Activated T-cell treated with anti-CD3 and anti-CD28 coated beads for 4 hours (primary cell): ENCODE data around the gene CMC1.
"Not testable (repeated sequence)": the region's sequence is repeated elsewhere in the genome, so short reads cannot be mapped to it uniquely, and the experiment has no call there.

Source experiments
- DNase-seq: peaks from one replicate; pipeline ENCODE4 v3.0.0-alpha.2; 2020

CMC1 gene

DNA sequence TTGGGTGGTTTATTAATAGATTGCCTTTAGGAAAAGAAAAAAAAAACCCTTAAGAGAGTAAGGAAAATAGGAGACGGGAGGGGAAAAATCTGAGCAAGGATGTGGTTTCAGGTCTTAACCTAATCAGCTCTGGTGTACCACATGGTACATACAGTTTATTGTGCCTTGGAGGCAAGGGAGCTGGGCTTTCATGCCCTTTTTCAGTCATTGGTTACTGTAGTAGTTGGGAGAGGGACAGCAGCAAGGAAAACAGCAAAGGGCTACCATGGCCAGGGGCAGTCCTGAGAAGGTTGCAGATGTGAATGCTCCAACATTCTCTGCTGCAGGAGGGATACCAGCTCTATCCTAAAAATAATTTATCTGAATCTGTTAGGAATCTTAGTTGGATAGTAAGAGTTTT is 5.9 kb downstream of the CMC1 start:
- no peak for DNase-seq

DNA sequence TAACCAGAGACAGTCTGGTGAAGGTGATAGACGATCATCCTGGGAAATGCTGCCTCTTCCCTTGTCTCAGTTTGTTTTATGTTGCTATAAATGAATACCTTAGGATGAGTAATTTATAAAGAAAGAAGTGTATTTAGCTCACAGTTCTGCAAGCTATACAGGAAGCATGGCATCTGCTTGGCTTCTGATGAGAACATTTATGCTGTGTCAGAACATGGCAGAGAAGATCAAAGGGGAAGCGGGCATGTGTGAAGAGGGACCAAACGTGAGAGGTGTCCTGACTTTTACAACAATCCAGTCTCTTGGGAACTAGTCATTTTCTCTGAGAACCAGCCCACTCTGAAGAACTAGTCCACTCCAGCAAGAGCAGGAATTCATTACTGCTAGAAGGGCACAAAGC is 9.6 kb downstream of the CMC1 start:
- DNase-seq, result no peak

DNA sequence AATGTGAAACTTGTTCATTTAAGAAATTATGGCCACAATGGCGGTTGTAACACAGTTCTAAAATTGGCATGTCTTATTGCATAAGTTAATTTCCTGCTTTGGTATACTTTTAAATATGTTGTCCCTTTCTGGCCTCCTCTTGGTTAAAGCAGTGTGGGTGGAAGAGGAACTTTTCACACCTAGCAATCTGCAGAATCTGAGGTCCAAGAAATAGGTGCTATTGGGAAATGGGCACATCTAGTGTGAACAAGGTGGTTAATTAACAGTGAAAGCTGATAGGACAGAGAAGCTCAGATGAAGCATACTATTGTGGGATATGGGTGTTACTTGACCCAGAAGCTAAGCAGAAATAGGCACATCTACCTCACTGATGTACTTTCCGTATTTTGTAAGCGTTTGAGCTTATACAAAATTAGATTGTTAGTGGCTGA is 10.6 kb downstream of the CMC1 start:
- DNase-seq, result no peak

GRCh38 chr3:28253040-28253715 is 11.8 kb downstream of the CMC1 start:
- no peak for DNase-seq

DNA sequence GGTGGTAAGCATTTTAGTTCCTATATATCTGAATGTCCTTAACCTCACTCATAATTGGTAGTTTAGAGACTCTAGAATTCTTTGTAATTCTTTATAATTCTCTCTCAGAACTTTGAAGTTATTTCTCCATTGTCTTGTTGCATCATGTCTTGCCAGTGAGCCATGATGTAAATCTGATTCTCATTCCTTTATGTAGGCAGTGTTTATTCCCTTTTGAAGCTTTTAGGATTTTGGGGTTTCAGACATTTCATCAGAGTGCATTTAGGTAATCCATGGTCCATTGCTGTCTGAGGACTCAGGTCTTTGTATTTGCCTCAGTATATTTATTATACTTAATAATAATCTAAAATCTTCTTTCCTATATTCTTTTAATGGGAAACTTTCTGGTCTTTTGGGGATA is 20.6 kb downstream of the CMC1 start:
- DNase-seq, result no peak

- DNase-seq, result no peak
Observed at GRCh38 chr3:28265641-28266040, 24.2 kb downstream of the CMC1 start.

DNA sequence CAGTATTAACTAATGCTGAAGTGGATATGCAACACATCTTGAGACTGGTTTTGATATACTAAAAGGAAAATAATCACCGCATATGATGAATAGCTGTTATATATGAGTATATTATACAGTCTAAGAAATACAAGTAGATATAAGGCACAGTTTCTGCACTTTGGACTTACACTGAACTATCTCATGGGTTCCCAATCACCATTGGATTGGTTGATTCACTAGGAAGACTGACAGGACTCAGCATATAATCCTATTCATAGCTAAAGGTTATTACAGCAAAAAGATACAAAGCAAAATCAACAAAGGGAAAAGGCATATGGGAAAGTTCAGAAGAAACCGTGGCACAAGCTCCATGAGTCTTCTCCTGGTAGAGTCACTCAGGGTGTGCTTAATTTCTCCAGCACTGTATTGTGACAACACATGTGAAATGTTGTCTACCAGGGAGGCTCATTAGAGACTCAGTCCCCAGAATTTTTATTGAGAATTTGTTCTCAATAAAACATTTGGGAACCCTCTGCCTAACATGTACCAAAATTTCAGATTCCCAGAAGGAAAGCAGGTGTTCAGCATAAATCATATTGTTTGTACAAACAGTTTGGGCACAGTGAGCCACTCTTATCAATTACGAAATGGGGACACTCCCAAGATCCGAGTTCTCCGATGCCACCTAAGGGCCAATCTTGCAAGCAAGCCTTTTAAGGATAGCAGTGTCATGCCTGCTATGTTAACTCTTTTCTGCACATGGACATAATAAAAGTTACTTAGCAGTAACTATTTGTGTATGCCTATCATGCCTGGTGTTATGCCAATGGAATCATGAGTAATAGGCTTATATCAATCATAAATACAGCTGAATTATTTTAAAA is 26.8 kb downstream of the CMC1 start:
- no peak for DNase-seq

DNA sequence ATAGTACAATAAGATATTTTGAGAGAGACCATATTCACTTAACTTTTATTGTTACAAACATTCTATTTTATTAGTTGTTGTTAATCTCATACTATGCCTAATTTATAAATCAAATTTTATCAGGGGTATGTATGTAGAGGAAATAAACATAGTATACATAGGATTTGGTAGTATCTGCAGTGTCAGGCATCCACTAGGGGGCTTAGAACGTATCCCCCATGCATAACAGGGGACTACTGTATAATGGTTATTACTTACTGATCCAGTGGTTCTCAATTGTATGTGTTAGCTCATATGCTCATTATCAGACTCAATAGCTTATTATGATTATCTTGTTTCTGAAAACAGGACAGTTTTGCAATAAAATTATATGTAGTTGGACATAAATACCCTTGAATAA is 27.6 kb downstream of the CMC1 start:
- DNase-seq, result no peak

DNA sequence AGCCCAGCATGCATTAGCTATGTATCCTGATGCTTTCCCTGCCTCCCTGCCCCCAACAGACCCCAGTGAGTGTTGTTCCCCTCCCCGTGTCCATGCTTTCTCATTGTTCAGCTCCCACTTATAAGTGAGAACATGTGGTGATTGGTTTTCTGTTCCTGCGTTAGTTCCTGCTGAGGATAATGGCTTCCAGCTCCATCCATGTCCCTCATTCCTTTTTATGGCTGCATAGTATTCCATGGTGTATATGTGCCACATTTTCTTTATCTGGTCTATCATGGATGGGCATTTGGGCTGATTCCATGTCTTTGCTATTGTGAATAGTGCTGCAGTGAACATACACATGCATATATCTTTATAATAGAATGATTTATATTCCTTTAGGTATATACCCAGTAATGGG is 28.5 kb downstream of the CMC1 start:
- not testable (repeated sequence) for DNase-seq

DNA sequence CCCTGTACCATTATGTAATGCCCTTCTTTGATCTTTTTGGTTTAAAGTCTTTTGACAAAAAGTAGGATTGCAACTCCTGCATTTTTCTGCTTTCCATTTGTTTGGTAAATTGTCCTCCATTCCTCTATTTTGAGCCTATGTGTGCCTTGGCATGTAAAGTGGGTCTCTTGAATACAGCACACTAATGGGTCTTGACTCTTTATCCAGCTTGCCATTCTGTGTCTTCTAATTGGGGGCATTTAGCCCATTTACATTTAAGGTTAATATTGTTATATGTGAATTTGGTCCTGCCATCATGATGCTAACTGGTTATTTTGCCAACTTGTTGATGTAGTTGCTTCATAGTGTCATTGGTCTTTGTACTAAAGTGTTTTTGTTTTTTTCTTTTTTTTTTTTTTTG is 32.4 kb downstream of the CMC1 start:
- no peak for DNase-seq

GRCh38 chr3:28278918-28279317 is 37.5 kb downstream of the CMC1 start:
- no peak for DNase-seq

GRCh38 chr3:28279770-28280169 is 38.4 kb downstream of the CMC1 start:
- DNase-seq, result no peak

DNA sequence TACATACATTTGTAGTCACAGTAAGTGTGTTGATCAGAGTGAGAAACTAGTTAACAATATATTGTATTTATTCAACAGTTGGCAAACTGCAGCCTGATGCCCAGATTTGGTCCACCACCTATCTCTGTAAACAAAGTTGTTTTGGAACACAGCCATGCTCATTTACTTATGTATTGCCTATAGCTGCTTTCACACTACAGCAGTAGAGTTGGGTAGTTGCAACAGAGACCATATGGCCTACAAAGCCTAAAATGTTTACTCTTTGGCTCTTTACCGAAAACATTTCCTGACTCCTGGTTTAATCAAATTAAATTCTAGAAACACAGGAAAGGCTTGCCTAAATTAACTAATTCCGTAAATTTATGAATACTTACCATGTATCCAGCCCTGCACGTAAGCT is 39.4 kb downstream of the CMC1 start:
- no peak for DNase-seq

DNA sequence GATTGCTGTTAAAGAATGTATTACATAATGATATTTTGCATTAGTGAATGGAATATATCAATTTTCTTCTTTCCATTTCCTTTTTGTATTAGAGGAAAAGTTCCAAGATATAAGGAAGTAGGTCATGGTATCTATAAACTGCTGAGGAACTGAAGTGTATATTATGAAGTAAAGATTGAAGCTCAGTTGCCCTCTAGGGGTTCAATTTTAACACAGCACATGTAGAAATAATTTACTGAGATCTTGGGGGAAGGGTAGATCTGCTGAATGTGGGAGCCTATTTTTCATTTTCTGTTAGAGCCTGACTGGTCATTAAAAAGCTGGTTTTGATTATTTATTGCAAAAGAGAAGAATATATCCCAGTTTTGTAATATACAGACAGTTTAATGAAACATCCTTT is 45.2 kb downstream of the CMC1 start:
- no peak for DNase-seq

GRCh38 chr3:28287046-28287445 is 45.6 kb downstream of the CMC1 start:
- DNase-seq, result no peak

GRCh38 chr3:28290863-28291300 is 49.5 kb downstream of the CMC1 start:
- DNase-seq, result no peak

- DNase-seq, result no peak
Observed at GRCh38 chr3:28291577-28291976, 50.2 kb downstream of the CMC1 start.

- DNase-seq, result no peak
Observed at GRCh38 chr3:28292622-28293021, 51.2 kb downstream of the CMC1 start.

DNA sequence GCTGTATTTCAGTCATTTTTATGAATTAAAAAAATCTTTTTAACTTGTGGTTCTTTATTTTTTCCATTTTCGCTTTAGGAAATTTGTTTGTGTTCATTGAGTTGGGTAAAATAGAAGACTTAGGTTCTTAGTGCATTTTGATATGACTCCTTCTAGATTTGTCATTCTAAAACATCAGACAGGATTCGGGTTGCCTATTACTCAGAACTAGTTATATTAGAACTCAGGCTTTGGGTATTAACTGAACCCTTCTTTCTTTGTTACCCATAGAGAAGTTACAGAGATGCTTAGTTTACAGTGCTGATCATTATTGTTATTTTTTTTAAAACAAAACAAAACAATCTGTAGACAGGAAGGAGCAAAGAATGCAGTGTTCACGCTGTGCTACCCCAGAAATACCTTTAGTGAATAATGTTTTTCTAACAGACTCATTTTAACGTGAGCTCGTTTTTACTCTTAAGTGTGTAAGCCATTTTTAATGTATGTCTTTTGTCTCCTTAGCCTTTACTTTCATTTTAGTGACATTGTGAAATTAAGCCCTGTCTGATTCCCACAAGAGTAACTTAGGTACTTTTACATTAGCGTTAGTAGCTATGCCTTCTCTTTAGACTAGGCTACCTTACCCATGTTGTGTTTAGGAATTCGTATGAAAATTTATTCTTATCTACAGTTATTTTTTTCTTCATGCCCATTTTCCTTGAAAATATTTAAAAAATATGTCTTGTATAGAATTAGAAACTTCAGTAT is 53.4 kb downstream of the CMC1 start:
- DNase-seq, result no peak

- DNase-seq, result no peak
Observed at GRCh38 chr3:28295898-28296490, 54.6 kb downstream of the CMC1 start.

GRCh38 chr3:28299705-28300104 is 58.3 kb downstream of the CMC1 start:
- no peak for DNase-seq

DNA sequence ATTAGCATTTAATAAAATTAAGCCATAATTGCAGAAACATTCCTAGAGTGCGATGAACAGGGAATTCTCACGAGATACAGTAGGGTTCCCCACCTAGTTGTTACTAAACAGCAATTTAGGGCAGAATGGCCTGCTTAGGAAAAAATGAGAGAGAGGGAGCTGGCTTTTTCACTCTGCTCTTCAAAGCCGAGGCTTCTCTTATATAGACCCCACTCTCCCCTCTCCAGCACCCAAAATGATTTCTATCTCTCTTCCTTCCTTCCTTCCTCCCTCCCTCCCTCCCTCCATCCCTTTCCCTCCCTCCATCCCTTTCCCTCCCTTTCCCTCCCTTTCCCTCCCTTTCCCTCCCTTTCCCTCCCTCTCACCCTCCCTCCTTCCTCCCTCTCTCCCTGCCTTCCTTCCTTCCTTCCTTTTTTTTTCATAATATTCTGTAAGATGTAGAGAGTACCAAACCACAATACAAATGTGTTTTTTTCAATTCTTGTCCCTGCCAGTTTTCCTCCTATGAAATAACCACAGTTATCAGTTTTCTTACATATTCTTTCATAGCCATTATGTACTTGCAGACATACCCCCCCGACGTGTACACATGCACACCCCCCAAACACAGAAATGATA is 59.0 kb downstream of the CMC1 start:
- DNase-seq, result no peak

- no peak for DNase-seq
Observed at GRCh38 chr3:28301688-28302087, 60.3 kb downstream of the CMC1 start.
